HFF-Myc (cell line): ENCODE measurements around the gene KCNQ1OT1.

ENCODE experiments used
- DNase-seq: peaks from one replicate; pipeline ENCODE4 v3.0.0-alpha.2; 2011; ENCODE audit warnings: low read depth; ENCODE audit errors: extremely low read depth
- H3K4me3 ChIP-seq: replicated peaks from 2 replicates; pipeline ENCODE4 v1.5.1; 2011; ENCODE audit warnings: low read depth, mild to moderate bottlenecking, control low read depth, low read length
- CTCF ChIP-seq: IDR thresholded peaks from 2 replicates; pipeline ENCODE4 v1.5.1; 2012; ENCODE audit warnings: mild to moderate bottlenecking, low read depth, low read length, control low read depth; ENCODE audit errors: missing control alignments

The KCNQ1OT1 gene

GRCh38 chr11:2588809-2589537 lies 110.8 kb downstream of the KCNQ1OT1 start:
- no peak for TF ChIP-seq CTCF
- no peak overlapping the region for H3K4me3 ChIP-seq
- DNase-seq: no peak

- TF ChIP-seq CTCF: no peak
- DNase-seq: no peak
- H3K4me3 ChIP-seq: no peak overlapping the region
These were observed 111.6 kb downstream of the KCNQ1OT1 start for GRCh38 chr11:2587976-2588748.

- H3K4me3 ChIP-seq: no peak overlapping the region
- no peak for TF ChIP-seq CTCF
- no peak for DNase-seq
These were observed 112.5 kb downstream of the KCNQ1OT1 start for GRCh38 chr11:2587132-2587930.

GRCh38 chr11:2586793-2587131 lies 113.0 kb downstream of the KCNQ1OT1 start:
- DNase-seq: no peak
- no peak overlapping the region for H3K4me3 ChIP-seq
- no peak for TF ChIP-seq CTCF

- DNase-seq: no peak
- TF ChIP-seq CTCF: no peak
- H3K4me3 ChIP-seq: no peak overlapping the region
These were observed 113.6 kb downstream of the KCNQ1OT1 start for GRCh38 chr11:2586087-2586792.

- DNase-seq: no peak
- no peak for TF ChIP-seq CTCF
These were observed 114.2 kb downstream of the KCNQ1OT1 start for GRCh38 chr11:2585566-2586086.

More at GRCh38 chr11:2585566-2586086, 114.2 kb downstream of the KCNQ1OT1 start:
- H3K4me3 ChIP-seq: no peak overlapping the region
